HepG2 (cell line): ENCODE results near the gene PEX11G. TPM values are rescaled to one million over a fixed set of nuclear protein-coding genes. Genes with fewer than 3 reads are reported as not detected.
A peak's percentile ranks its signal among the peaks of the same experiment; 100 is the strongest.

ENCODE experiments used
- ATAC-seq: fragments of 200-7000 bp; cut with Tn5 transposase; 3 replicates; pipeline ENCODE4 v1.9.1; 2020; ENCODE audit warnings: mild to moderate bottlenecking, moderate library complexity
- BruUV-seq: library from RNA; stranded (reverse); fragments of 400-500 nt; replicated peaks from 2 replicates; lab custom pipeline; 2021; lab: Mats Ljungman, UMichigan
- CTCF ChIA-PET: fragments of 300-600 bp; formaldehyde crosslinking; extraction: SDS; loops from one replicate; lab custom pipeline; 2021; ENCODE audit warnings: low total read pairs, inconsistent platforms, low intra/inter-chr PET ratio; lab: Yijun Ruan, JAX
- POLR2A ChIA-PET: fragments of 350-600 bp; sonication (Branson Sonifier 250); formaldehyde crosslinking; loops from one replicate; lab custom pipeline; 2020; ENCODE audit warnings: antibody characterized with exemption, inconsistent platforms; lab: Yijun Ruan, JAX
- DNase-seq: peaks from one replicate; pipeline ENCODE4 v3.0.0-alpha.2; 2015; ENCODE audit warnings: low spot score
- FAIRE-seq: peaks from 3 replicates; lab custom pipeline; 2011; peaks lifted over from hg19 to GRCh38; lab: Jason Lieb, UNC
- H2AFZ ChIP-seq: one replicate; pipeline ENCODE4 v1.6.1; 2011; ENCODE audit warnings: low read length, inconsistent platforms
- H3K27ac ChIP-seq: fragments of 300-600 bp; 3 replicates; pipeline ENCODE4 v1.8.0; 2011; ENCODE audit warnings: mixed run types, mild to moderate bottlenecking, mixed read lengths, low read length, inconsistent platforms; ENCODE audit not compliant: insufficient read depth; ENCODE audit errors: extremely low read length
- H3K27me3 ChIP-seq, 2 experiments: fragments of 200-600 bp in 1 of 2; 2 replicates in 1 of 2; 3 replicates in 1 of 2; pipeline versions ENCODE4 v1.6.0 to v1.8.0; 2011; ENCODE audit warnings: low read length in 2 of 2, mild to moderate bottlenecking in 2 of 2, moderate library complexity in 2 of 2, inconsistent platforms in 1 of 2; ENCODE audit not compliant: insufficient read depth in 2 of 2, control insufficient read depth in 1 of 2
- H3K36me3 ChIP-seq, 2 experiments: fragments of 200-600 bp in 1 of 2; replicated peaks in 1 of 2; 2 replicates in 1 of 2; 3 replicates in 1 of 2; pipeline versions ENCODE4 v1.5.1 to v1.8.0; 2011; ENCODE audit warnings: low read length in 2 of 2, inconsistent platforms in 1 of 2; ENCODE audit not compliant: insufficient read depth in 2 of 2, control insufficient read depth in 1 of 2
- H3K4me1 ChIP-seq: 2 replicates; pipeline ENCODE4 v1.5.1; 2012; ENCODE audit warnings: low read length, inconsistent platforms; ENCODE audit not compliant: insufficient read depth
- H3K4me2 ChIP-seq: 2 replicates; pipeline ENCODE4 v1.6.0; 2011; ENCODE audit warnings: low read depth, low read length, inconsistent platforms
- H3K4me3 ChIP-seq, 3 experiments: fragments of 200-600 bp in 1 of 3; sonication (generic), shearing (Covaris generic) in 1 of 3; replicated peaks in 1 of 3; 2 replicates each; pipeline ENCODE4 v1.5.1; 2011 to 2016; ENCODE audit warnings: low read length in 3 of 3, inconsistent platforms in 2 of 3, low read depth in 2 of 3, mild to moderate bottlenecking in 2 of 3, control low read depth in 1 of 3, mixed read lengths in 1 of 3; ENCODE audit not compliant: insufficient read depth in 1 of 3
- H3K79me2 ChIP-seq: one replicate; pipeline ENCODE4 v1.6.1; 2011; ENCODE audit warnings: low read length, inconsistent platforms; ENCODE audit not compliant: insufficient read depth
- H3K9ac ChIP-seq: 2 replicates; pipeline ENCODE4 v1.6.0; 2011; ENCODE audit warnings: mild to moderate bottlenecking, low read depth, low read length, inconsistent platforms; ENCODE audit not compliant: insufficient read depth
- H3K9me3 ChIP-seq: 2 replicates; pipeline ENCODE4 v1.5.1; 2012; ENCODE audit warnings: mild to moderate bottlenecking, low read length
- H4K20me1 ChIP-seq: 2 replicates; pipeline ENCODE4 v1.6.0; 2011; ENCODE audit warnings: inconsistent platforms, mild to moderate bottlenecking, low read length, moderate library complexity; ENCODE audit not compliant: insufficient read depth
- FOSL2 ChIP-seq: sonication (generic); formaldehyde crosslinking; IDR thresholded peaks from 2 replicates; pipeline ENCODE4 v1.4.0; 2020; ENCODE audit warnings: missing genetic modification reagents
- HOXA3 ChIP-seq: sonication (generic); formaldehyde crosslinking; IDR thresholded peaks from 2 replicates; pipeline ENCODE4 v1.5.0; 2020; ENCODE audit warnings: missing genetic modification reagents
- KLF12 ChIP-seq: sonication (generic); formaldehyde crosslinking; IDR thresholded peaks from 2 replicates; pipeline ENCODE4 v1.4.0; 2020; ENCODE audit warnings: missing genetic modification reagents, borderline replicate concordance
- MAX ChIP-seq: IDR thresholded peaks from 2 replicates; pipeline ENCODE4 v1.6.1; 2012; ENCODE audit warnings: inconsistent platforms
- MIXL1 ChIP-seq: IDR thresholded peaks from 2 replicates; pipeline ENCODE4 v1.6.1; 2016
- MXI1 ChIP-seq: IDR thresholded peaks from 3 replicates; pipeline ENCODE4 v1.6.1; 2012; ENCODE audit warnings: low read depth, low read length, inconsistent platforms, borderline replicate concordance
- MYC ChIP-seq: sonication (generic); formaldehyde crosslinking; IDR thresholded peaks from 2 replicates; pipeline ENCODE4 v1.9.0; 2021; ENCODE audit warnings: missing genetic modification reagents, borderline replicate concordance
- POLR2AphosphoS5 ChIP-seq: IDR thresholded peaks from 2 replicates; pipeline ENCODE4 v1.6.1; 2012; ENCODE audit warnings: low read depth, low read length
- REST ChIP-seq, 2 experiments: IDR thresholded peaks; 2 replicates each; pipeline ENCODE4 v1.6.1; 2011 to 2012; ENCODE audit warnings: low read length in 2 of 2, borderline replicate concordance in 1 of 2, low read depth in 1 of 2, mild to moderate bottlenecking in 1 of 2, moderate library complexity in 1 of 2
- RXRA ChIP-seq: sonication (generic); formaldehyde crosslinking; IDR thresholded peaks from 2 replicates; pipeline ENCODE4 v1.5.1; 2020; ENCODE audit warnings: missing genetic modification reagents
- SOX13 ChIP-seq, 3 experiments: fragments of 450-650 bp in 1 of 3; sonication (generic) in 1 of 3; formaldehyde crosslinking in 1 of 3; IDR thresholded peaks in 2 of 3; conservative IDR thresholded peaks in 1 of 3; 2 replicates each; pipeline versions ENCODE4 v1.5.0 to v1.6.1; 2016 to 2020; ENCODE audit warnings: antibody characterized with exemption in 1 of 3, mild to moderate bottlenecking in 1 of 3, missing compliant biosample characterization in 1 of 3, missing genetic modification reagents in 1 of 3, moderate library complexity in 1 of 3
- ZNF441 ChIP-seq: sonication (generic); formaldehyde crosslinking; IDR thresholded peaks from 2 replicates; pipeline ENCODE4 v1.7.0; 2021; ENCODE audit warnings: missing genetic modification reagents, borderline replicate concordance
- ZNF512 ChIP-seq: sonication (generic); formaldehyde crosslinking; IDR thresholded peaks from 2 replicates; pipeline ENCODE4 v1.4.0; 2020; ENCODE audit warnings: mild to moderate bottlenecking, missing genetic modification reagents
- ZNF652 ChIP-seq: IDR thresholded peaks from 2 replicates; pipeline ENCODE4 v1.6.1; 2016; ENCODE audit warnings: low read depth, borderline replicate concordance
- WGBS: methylation state at CpG from one replicate; pipeline ENCODE4 v1.1.6; 2017; ENCODE audit warnings: low lambda C conversion rate; 5-methylcytosine and 5-hydroxymethylcytosine counted together
- in situ Hi-C: cut with HindIII; loops from 2 replicates; pipeline ENCODE4 v1.10.0; 2017; ENCODE audit warnings: low pct_unique_long_range_greater_than_20kb; ENCODE audit not compliant: extremely low pct_ligation_motif_present
- intact Hi-C: fragments of 100-400 bp; cut with micrococcal nuclease; formaldehyde crosslinking; loops from one replicate; pipeline ENCODE4 v1.10.0; 2022; ENCODE audit not compliant: unreplicated experiment
- polyA plus RNA-seq, 8 experiments: library from polyadenylated mRNA; depleted of rRNA in 3 of 8; stranded (reverse) in 7 of 8; unstranded in 1 of 8; fragments of >200 nt; fragmentation: Illumina TruSeq in 4 of 8; extraction: Trizol in 4 of 8; gene quantifications; 2 replicates each; pipeline versions ENCODE4 v1.2.1 to v1.2.3, GENCODE V29; 2011 to 2016; ENCODE audit warnings: low read depth in 4 of 8, missing spikeins in 1 of 8, mixed read lengths in 1 of 8; ENCODE audit not compliant: insufficient read depth in 1 of 8
- total RNA-seq, 5 experiments: library from RNA; depleted of rRNA; stranded (reverse); fragments of >200 nt; fragmentation: Illumina TruSeq; extraction: Trizol; gene quantifications; 2 replicates each; pipeline ENCODE4 v1.2.3, GENCODE V29; 2016; ENCODE audit warnings: low read depth in 1 of 5

The PEX11G gene
- total and polyA plus RNA-seq, 2 of the 13 experiments (the other 11 are each of a cell fraction or from before 2014, with no cell fraction given) = not detected

- FAIRE-seq (no peak), DNase-seq (peak; percentile 31), ATAC-seq (peak; percentile 95)
- peak within 1 kb of the TSS; percentile 85 for H3K9ac ChIP-seq
- 4% methylated on average over 6 of the region's 33 CpGs for WGBS
- H4K20me1 ChIP-seq = no peaks in the 10 kb centered on the region
- intact Hi-C loops (no loop called here), in situ Hi-C loops (no loop called here)
- H2AFZ ChIP-seq = peak within 1 kb of the TSS; percentile 93
- POLR2A ChIA-PET = interaction anchor here (1.9 kb wide), 1 partner anchor 9 kb away, joined by 7 read pairs; no protein-coding TSS in a partner anchor
- peak within 1 kb of the TSS; percentile 41 for H3K27ac ChIP-seq
- peak within 1 kb of the TSS; percentile 62 to 75 (median 65) for H3K4me3 ChIP-seq
- no peaks in the 10 kb centered on the region for H3K79me2 ChIP-seq
- H3K36me3 ChIP-seq = no peaks in the 10 kb centered on the region
- H3K27me3 ChIP-seq = no peaks in the 10 kb centered on the region; a peak in 1 of 5 replicates
- peaks cover 18% of the 10 kb centered on the region for H3K4me1 ChIP-seq
- BruUV-seq = no TSS peak
- H3K4me2 ChIP-seq = peak within 1 kb of the TSS; percentile 85
- CTCF ChIA-PET = no interaction called here
- no peaks in the 10 kb centered on the region for H3K9me3 ChIP-seq
- TF ChIP-seq SOX13 (IDR thresholded peaks at IDR 0.05) = no peak
- peak in 1 of 2 experiments; percentile 71; a peak in 2 of 4 replicates for TF ChIP-seq SOX13 (CRISPR knock-in tag; conservative IDR thresholded peaks at IDR 0.05 in 1 of 2, IDR thresholded peaks at IDR 0.05 in 1 of 2)
- TF ChIP-seq ZNF512 (CRISPR knock-in tag) = peak; percentile 93
- no peak for TF ChIP-seq MIXL1 (CRISPR knock-in tag)
- TF ChIP-seq RXRA (CRISPR knock-in tag) = no peak; the same call in 1 of the 2 replicates
- peak; percentile 57; the same call in 1 of the 2 replicates for TF ChIP-seq HOXA3 (CRISPR knock-in tag)
- TF ChIP-seq MYC (CRISPR knock-in tag) = peak; percentile 56
- TF ChIP-seq MAX = peak; percentile 66
- TF ChIP-seq POLR2AphosphoS5 = peak; percentile 25; the same call in 1 of the 2 replicates
- no peak for TF ChIP-seq FOSL2 (CRISPR knock-in tag)
- no peak for TF ChIP-seq ZNF652 (CRISPR knock-in tag)
- peak; percentile 12; the same call in 1 of the 3 replicates for TF ChIP-seq MXI1
- TF ChIP-seq KLF12 (CRISPR knock-in tag) = 0 out of 2 replicates have a peak, but pooled peaks have one; percentile 54
- peak in 1 of 2 experiments; percentile 29; a peak in 1 of 4 replicates for TF ChIP-seq REST (IDR thresholded peaks at IDR 0.05; ENCODE audit: borderline replicate concordance in 1 of 2, low read depth in 1 of 2, low read length in 2 of 2)
- peak; percentile 15; the same call in 1 of the 2 replicates for TF ChIP-seq ZNF441 (CRISPR knock-in tag)
Measured at GRCh38 chr19:7515645-7516151, 26.9 kb upstream of the PEX11G start, which contains the start of gene ZNF358. TSS of gene ZNF358 (plus strand) at chr19:7516103. CDS start at chr19:7519243, 3,140 bp downstream.
